ENCODE measurements around the gene PLSCR4.
"Not testable (repeated sequence)": the region's sequence is repeated elsewhere in the genome, so short reads cannot be mapped to it uniquely, and the experiment has no call there.

Gene PLSCR4

DNA sequence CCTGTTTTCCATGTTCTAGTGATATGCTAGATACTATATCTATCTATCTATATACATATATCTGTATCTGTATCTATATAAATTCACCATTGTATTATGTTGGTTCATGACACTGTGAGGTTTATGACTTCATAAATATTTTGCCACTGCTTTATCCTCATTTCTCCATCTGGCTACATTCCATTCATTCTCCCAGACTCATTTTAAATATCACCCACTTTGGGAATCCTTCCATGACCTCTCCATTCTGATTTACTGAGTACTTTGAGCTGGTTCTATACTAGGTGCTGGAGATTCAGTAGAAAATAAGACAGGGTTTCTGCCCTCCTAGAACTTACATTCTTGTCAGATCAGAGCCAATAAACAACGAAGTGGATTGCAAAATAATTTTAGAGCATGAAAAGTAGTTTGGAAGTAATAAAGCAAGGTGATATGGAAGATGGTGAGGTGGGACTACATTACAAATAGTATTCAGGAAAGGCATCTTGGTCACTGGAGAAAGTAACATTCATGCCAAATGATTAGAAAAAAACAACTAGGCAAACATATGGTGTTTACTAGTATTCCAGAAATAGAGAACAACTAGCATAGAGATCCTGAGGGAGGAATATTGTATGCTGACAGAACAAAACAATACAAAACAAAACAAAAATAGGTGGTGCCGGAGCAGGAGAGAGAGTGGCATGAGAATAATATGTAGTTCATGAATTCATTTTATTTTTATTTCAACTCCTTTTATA, 11.6 kb upstream of the PLSCR4 start:
- TF ChIP-seq, protein P1, sequence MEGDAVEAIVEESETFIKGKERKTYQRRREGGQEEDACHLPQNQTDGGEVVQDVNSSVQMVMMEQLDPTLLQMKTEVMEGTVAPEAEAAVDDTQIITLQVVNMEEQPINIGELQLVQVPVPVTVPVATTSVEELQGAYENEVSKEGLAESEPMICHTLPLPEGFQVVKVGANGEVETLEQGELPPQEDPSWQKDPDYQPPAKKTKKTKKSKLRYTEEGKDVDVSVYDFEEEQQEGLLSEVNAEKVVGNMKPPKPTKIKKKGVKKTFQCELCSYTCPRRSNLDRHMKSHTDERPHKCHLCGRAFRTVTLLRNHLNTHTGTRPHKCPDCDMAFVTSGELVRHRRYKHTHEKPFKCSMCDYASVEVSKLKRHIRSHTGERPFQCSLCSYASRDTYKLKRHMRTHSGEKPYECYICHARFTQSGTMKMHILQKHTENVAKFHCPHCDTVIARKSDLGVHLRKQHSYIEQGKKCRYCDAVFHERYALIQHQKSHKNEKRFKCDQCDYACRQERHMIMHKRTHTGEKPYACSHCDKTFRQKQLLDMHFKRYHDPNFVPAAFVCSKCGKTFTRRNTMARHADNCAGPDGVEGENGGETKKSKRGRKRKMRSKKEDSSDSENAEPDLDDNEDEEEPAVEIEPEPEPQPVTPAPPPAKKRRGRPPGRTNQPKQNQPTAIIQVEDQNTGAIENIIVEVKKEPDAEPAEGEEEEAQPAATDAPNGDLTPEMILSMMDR (conservative IDR thresholded peaks at IDR 0.05), result no peak
- TF ChIP-seq ZFX (IDR thresholded peaks at IDR 0.05), result no peak
- H3K27ac ChIP-seq, result no peak overlapping the region

DNA sequence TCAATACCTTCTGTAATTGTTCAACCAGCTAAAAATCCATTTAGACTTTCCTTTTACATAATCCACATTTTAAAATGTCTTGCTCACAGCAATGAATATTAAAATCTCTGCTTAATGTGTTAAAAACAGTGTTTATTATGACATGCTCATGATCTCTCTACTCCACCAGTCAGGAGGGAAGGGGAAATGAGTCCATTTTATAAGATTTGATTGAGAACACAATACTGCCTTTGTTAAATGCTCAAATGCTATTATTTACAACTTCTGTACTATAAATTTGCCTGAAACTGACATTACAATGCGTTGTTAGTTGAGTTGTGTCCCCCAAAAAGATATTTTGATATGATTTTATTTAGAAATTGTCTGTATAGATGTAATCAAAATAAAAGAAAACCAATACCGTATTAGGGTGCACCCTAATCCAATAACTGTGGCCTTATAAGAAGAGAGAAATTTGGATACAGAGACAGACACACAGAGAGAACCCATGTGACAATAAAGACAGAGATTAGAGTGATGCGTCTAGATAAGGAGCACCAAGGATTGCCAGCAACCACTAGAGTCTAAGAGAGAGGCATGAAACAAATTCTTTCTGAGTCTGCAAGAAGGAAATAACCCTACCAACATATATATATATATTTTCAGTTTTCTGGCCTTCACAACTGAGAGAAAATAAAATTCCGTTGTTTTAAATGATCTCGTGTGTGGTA, 9.1 kb upstream of the PLSCR4 start:
- H3K27ac ChIP-seq, result no peak overlapping the region
- TF ChIP-seq, protein P1 (conservative IDR thresholded peaks at IDR 0.05), result no peak
- TF ChIP-seq ZFX (IDR thresholded peaks at IDR 0.05), result no peak

DNA sequence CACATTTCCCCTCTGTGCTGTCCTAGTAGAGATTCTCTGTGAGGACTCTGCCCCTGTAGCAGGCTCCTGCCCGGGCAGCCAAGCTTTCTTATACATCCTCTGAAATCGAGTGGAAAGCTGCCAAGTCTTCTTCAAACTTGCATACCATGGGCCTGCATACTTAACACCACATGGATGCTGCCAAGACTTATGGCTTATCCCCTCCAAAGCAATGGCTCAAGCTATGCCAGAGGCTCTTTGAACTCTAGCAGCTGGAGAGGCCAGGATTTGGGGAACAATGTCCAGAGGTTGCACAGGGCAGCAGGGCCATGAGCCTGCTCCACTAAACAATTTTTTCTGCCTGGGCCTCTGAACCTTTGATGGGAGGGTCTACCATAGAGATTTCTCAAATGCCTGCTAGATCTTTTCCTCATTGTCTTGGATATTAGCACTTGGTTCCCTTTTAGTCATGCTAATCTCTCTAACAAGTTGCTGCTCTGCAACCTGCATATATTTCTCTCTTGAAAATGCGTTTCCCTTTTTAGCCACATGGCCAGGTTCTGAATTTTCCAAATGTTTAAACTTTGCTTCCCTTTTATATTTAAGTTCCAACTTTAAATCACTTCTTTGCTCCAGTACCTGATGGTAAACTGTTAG, 6.1 kb upstream of the PLSCR4 start:
- TF ChIP-seq ZFX (IDR thresholded peaks at IDR 0.05), result no peak
- TF ChIP-seq, protein P1 (conservative IDR thresholded peaks at IDR 0.05), result no peak
- no peak overlapping the region for H3K27ac ChIP-seq

DNA sequence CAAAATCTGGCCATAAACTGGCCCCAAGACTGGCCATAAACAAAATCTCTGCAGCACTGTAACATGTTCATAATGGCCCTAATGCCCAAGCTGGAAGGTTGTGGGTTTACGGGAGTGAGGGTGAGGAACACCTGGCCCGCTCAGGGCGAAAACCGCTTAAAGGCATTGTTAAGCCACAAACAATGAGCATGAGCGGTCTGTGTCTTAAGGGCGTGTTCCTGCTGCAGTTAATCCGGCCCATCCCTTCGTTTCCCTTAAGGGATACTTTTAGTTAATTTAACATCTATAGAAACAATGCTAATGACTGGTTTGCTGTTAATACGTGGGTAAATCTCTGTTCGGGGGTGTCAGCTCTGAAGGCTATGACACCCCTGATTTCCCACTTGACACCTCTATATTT, 1.5 kb upstream of the PLSCR4 start:
- H3K27ac ChIP-seq, result not testable (repeated sequence)

DNA sequence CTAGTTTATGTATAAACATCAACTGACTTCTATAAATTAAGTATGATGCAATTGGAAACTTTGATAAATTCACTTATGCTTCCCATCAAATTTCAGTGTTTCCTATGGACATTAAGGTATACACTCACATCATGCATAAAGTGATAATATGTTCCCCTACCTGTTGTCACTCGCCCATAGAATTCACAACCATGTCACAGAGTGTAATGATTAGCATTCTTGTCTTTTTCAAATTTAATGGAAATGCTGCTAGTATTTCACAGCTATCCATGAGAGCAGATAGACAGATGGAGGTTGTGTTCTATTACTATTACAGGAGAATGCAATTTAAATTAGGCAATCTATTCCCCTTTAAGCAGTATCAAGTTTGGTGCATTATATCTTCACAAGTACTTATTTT, 984 bp downstream of the PLSCR4 start:
- no peak overlapping the region for H3K27ac ChIP-seq
- TF ChIP-seq, protein P1 (conservative IDR thresholded peaks at IDR 0.05), result no peak
- no peak for TF ChIP-seq ZFX (IDR thresholded peaks at IDR 0.05)

DNA sequence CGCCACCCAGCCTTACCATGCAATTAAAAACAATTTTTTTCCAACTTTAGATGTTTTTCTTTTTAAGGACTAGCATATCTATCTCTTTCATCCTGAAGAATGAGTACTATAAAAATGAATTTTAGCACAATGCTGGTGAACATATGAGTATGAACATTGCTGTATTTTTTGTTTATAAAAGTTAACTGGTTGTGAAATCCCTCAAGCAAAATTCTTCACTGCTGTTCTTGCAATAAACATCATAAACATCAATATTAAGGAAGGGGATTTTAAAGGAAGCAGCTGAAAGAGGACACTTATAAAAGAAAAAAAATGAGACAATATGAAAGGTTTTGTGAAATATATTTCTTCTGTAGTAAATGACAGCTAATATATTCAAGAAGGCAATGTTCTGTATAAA, 3.0 kb downstream of the PLSCR4 start:
- H3K27ac ChIP-seq, result no peak overlapping the region
- TF ChIP-seq, protein P1 (conservative IDR thresholded peaks at IDR 0.05), result no peak
- TF ChIP-seq ZFX (IDR thresholded peaks at IDR 0.05), result no peak

DNA sequence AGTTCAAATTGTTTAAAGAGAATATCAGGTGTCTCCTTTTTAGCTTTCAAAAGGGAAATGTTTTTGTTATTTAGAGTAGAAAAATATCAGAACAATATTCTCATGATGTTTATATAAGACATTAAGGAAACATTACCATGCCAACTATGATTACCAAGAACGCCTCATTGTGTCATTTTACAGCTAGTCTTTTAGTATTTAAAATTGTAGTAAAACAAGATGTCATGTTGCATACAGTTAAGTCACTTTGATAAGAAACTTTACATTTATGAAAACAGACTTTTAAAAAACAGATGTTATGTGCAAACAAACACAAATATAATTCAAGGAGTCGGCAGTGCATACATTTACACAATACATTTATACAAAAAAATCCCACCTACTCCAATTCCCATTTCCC, 4.4 kb downstream of the PLSCR4 start:
- TF ChIP-seq, protein P1 (conservative IDR thresholded peaks at IDR 0.05), result no peak
- TF ChIP-seq ZFX (IDR thresholded peaks at IDR 0.05), result no peak
- no peak overlapping the region for H3K27ac ChIP-seq
